Lung (tissue), 12 donors: ENCODE measurements around the gene CLEC20A. TPM values are rescaled to one million over a fixed set of nuclear protein-coding genes. Genes with fewer than 3 reads are reported as not detected.

ENCODE experiments used
- ATAC-seq: fragments of 200-7000 bp; cut with Tn5 transposase; one replicate; pipeline ENCODE4 v1.9.1; 2020; ENCODE audit warnings: moderate number of reproducible peaks; ENCODE audit not compliant: insufficient read depth, low FRiP score
- DNase-seq, 3 donors: peaks; one replicate each; pipeline ENCODE4 v3.0.0-alpha.2; 2013 to 2017
- H3K27ac ChIP-seq, 2 donors: one replicate each; pipeline ENCODE4 v1.5.1; 2013; ENCODE audit warnings: mild to moderate bottlenecking in 2 of 2, moderate library complexity in 2 of 2, control low read depth in 1 of 2, inconsistent platforms in 1 of 2, low read depth in 1 of 2, low read length in 1 of 2
- H3K27me3 ChIP-seq, 3 donors: one replicate each; pipeline ENCODE4 v1.5.1; 2013; ENCODE audit warnings: low read length in 2 of 3; ENCODE audit not compliant: control insufficient read depth in 3 of 3, insufficient read depth in 3 of 3
- H3K36me3 ChIP-seq, 4 donors: one replicate each; pipeline ENCODE4 v1.5.1; 2013; ENCODE audit warnings: low read length in 4 of 4, mild to moderate bottlenecking in 1 of 4, moderate library complexity in 1 of 4; ENCODE audit not compliant: control insufficient read depth in 4 of 4, insufficient read depth in 4 of 4
- H3K4me1 ChIP-seq, 5 donors: one replicate each; pipeline ENCODE4 v1.5.1; 2013; ENCODE audit warnings: low read length in 5 of 5, mild to moderate bottlenecking in 2 of 5, moderate library complexity in 1 of 5; ENCODE audit not compliant: control insufficient read depth in 5 of 5, insufficient read depth in 5 of 5
- H3K4me3 ChIP-seq: one replicate; pipeline ENCODE4 v1.5.1; 2013; ENCODE audit warnings: mild to moderate bottlenecking, control low read depth, moderate library complexity
- H3K9ac ChIP-seq, 2 donors: one replicate each; pipeline ENCODE4 v1.5.1; 2013; ENCODE audit warnings: low read length in 2 of 2, control low read depth in 1 of 2; ENCODE audit not compliant: insufficient read depth in 1 of 2
- H3K9me3 ChIP-seq, 4 donors: one replicate each; pipeline ENCODE4 v1.5.1; 2013; ENCODE audit warnings: low read length in 3 of 4, mild to moderate bottlenecking in 1 of 4, moderate library complexity in 1 of 4; ENCODE audit not compliant: control insufficient read depth in 4 of 4, insufficient read depth in 3 of 4
- CTCF ChIP-seq: IDR thresholded peaks from 2 replicates; pipeline ENCODE4 v1.5.1; 2012; ENCODE audit warnings: mild to moderate bottlenecking; ENCODE audit errors: control extremely low read depth, extremely low read depth
- WGBS, 2 donors: extraction: QIAGEN DNeasy Blood & Tissue Kit; methylation state at CpG; one replicate each; pipeline ENCODE4 v1.1.7; 2013; 5-methylcytosine and 5-hydroxymethylcytosine counted together
- polyA plus RNA-seq, 2 donors: library from polyadenylated mRNA; stranded (reverse); fragments of 200-250 nt; gene quantifications; one replicate each; pipeline ENCODE4 v1.2.1, GENCODE V29; 2013
- total RNA-seq, 2 donors: library from RNA; depleted of rRNA in 1 of 2; stranded (reverse); fragments of >200 nt in 1 of 2; gene quantifications; one replicate each; pipeline ENCODE4 v1.2.1, GENCODE V29; 2014 to 2021
- donor health status: control.
- donor health status: control.
- donor health status: Bipolar disorder and iron deficiency.
- donor health status: healthy.
- donor health status: DM: yes; HTN: yes; CAD: no.

The CLEC20A gene
- total and polyA plus RNA-seq, 4 donors = 0.14 TPM; not detected in 3

- WGBS, 2 donors = 71 to 92% methylated on average over 4 of the region's 4 CpGs
- no peak for ATAC-seq
These were observed 22.1 kb upstream of the CLEC20A start for GRCh38 chr1:178518894-178519293.

GRCh38 chr1:178516110-178516509, 19.3 kb upstream of the CLEC20A start:
- TF ChIP-seq CTCF = no peak
- no peaks in the 10 kb centered on the region for H3K27me3 ChIP-seq
- H3K36me3 ChIP-seq = no peaks in the 10 kb centered on the region
- H3K27ac ChIP-seq = no peak overlapping the region
- ATAC-seq (no peak), DNase-seq (no peak)
- H3K9me3 ChIP-seq = no peaks in the 10 kb centered on the region
- H3K9ac ChIP-seq = no peak overlapping the region
- 94 to 95% methylated on average over 4 of the region's 4 CpGs for WGBS, 2 donors
- peaks cover 0 to 13% (median 3%) of the 10 kb centered on the region in 5 donors for H3K4me1 ChIP-seq
- no peak overlapping the region for H3K4me3 ChIP-seq

More at GRCh38 chr1:178518894-178519293, 22.1 kb upstream of the CLEC20A start:
- no peak overlapping the region for H3K4me3 ChIP-seq
- H3K27me3 ChIP-seq = no peaks in the 10 kb centered on the region
- DNase-seq = no peak
- H3K9ac ChIP-seq = no peak overlapping the region
- H3K9me3 ChIP-seq = no peaks in the 10 kb centered on the region
- H3K36me3 ChIP-seq = no peaks in the 10 kb centered on the region
- TF ChIP-seq CTCF = no peak
- peaks cover 0 to 4% (median 2%) of the 10 kb centered on the region in 5 donors for H3K4me1 ChIP-seq
- no peak overlapping the region for H3K27ac ChIP-seq

- H3K36me3 ChIP-seq = no peaks in the 10 kb centered on the region
- WGBS, 2 donors = 58 to 72% methylated on average over 14 of the region's 14 CpGs
- no peak overlapping the region for H3K4me3 ChIP-seq
- peak; percentile 41 for ATAC-seq
- H3K27me3 ChIP-seq = no peaks in the 10 kb centered on the region
- H3K9me3 ChIP-seq = no peaks in the 10 kb centered on the region
- H3K4me1 ChIP-seq = peaks cover 0 to 13% (median 3%) of the 10 kb centered on the region in 5 donors
- peak; percentile 81 to 88 (median 84) for DNase-seq
- no peak overlapping the region for H3K27ac ChIP-seq
- no peak overlapping the region for H3K9ac ChIP-seq
- TF ChIP-seq CTCF = no peak
These were observed 16.7 kb upstream of the CLEC20A start for GRCh38 chr1:178513278-178513983.
